K562 (cell line): Measurements from ENCODE around the gene PAQR8. TPM values are rescaled to one million over a fixed set of nuclear protein-coding genes. Genes with fewer than 3 reads are reported as not detected.

Experiments used
- BACH1 ChIP-seq: fragments of 200-800 bp; sonication (Bioruptor generic); IDR thresholded peaks from 2 replicates; pipeline ENCODE4 v1.6.1; 2016; ENCODE audit warnings: missing genetic modification characterization, missing compliant biosample characterization
- BHLHE40 ChIP-seq: IDR thresholded peaks from 2 replicates; pipeline ENCODE4 v1.6.1; 2011; ENCODE audit warnings: low read length, improper control_type of control experiment
- CTCF ChIP-seq, 3 experiments: IDR thresholded peaks in 2 of 3; conservative IDR thresholded peaks in 1 of 3; 2 replicates each; pipeline ENCODE4 v1.5.1; 2011 to 2012; ENCODE audit warnings: low read length in 3 of 3, mild to moderate bottlenecking in 3 of 3, control low read depth in 2 of 3, improper control_type of control experiment in 1 of 3, inconsistent platforms in 1 of 3, low read depth in 1 of 3, mixed read lengths in 1 of 3, moderate library complexity in 1 of 3; ENCODE audit not compliant: insufficient read depth in 2 of 3
- E2F1 ChIP-seq: sonication (generic); formaldehyde crosslinking; IDR thresholded peaks from 2 replicates; pipeline ENCODE4 v1.8.1; 2023; ENCODE audit warnings: mild to moderate bottlenecking, missing genetic modification reagents, moderate library complexity
- ELF4 ChIP-seq: fragments of 450-650 bp; formaldehyde crosslinking; IDR thresholded peaks from 2 replicates; pipeline ENCODE4 v1.4.0; 2022; ENCODE audit warnings: missing genetic modification characterization
- HDAC3 ChIP-seq: fragments of 450-650 bp; IDR thresholded peaks from 2 replicates; pipeline ENCODE4 v1.6.1; 2018; ENCODE audit warnings: borderline replicate concordance, mild to moderate bottlenecking, moderate library complexity; ENCODE audit not compliant: partially characterized antibody
- HNRNPK ChIP-seq: fragments of 200-400 bp; formaldehyde crosslinking; IDR thresholded peaks from one replicate; pipeline ENCODE4 v1.6.1; 2018; ENCODE audit warnings: mild to moderate bottlenecking, low read depth, low read length; ENCODE audit not compliant: poor library complexity, severe bottlenecking
- KAT7 ChIP-seq: sonication (generic); formaldehyde crosslinking; IDR thresholded peaks from 2 replicates; pipeline ENCODE4 v1.8.0; 2022; ENCODE audit warnings: missing genetic modification reagents, mild to moderate bottlenecking, borderline replicate concordance
- MTF1 ChIP-seq: fragments of 250-450 bp; sonication (Bioruptor Pico); IDR thresholded peaks from 2 replicates; pipeline ENCODE4 v1.9.0; 2021; ENCODE audit warnings: moderate library complexity, mild to moderate bottlenecking, inconsistent platforms, borderline replicate concordance
- NR2C1 ChIP-seq, 2 experiments: fragments of 450-650 bp; IDR thresholded peaks; 2 replicates each; pipeline ENCODE4 v1.6.1; 2017; ENCODE audit warnings: mild to moderate bottlenecking in 2 of 2, antibody characterized with exemption in 1 of 2, inconsistent platforms in 1 of 2, missing compliant biosample characterization in 1 of 2, missing genetic modification characterization in 1 of 2
- SIN3A ChIP-seq, 2 experiments: fragments of 150-350 bp in 1 of 2; IDR thresholded peaks; 2 replicates each; pipeline ENCODE4 v1.6.1; 2011 to 2016; ENCODE audit warnings: borderline replicate concordance in 2 of 2, low read depth in 2 of 2, low read length in 2 of 2, mild to moderate bottlenecking in 2 of 2, moderate library complexity in 2 of 2; ENCODE audit not compliant: control insufficient read depth in 1 of 2
- SOX6 ChIP-seq: fragments of 450-650 bp; IDR thresholded peaks from 2 replicates; pipeline ENCODE4 v1.6.1; 2014; ENCODE audit warnings: mild to moderate bottlenecking
- SRSF1 ChIP-seq: fragments of 200-400 bp; formaldehyde crosslinking; IDR thresholded peaks from 2 replicates; pipeline ENCODE4 v1.6.1; 2017; ENCODE audit warnings: mild to moderate bottlenecking, low read depth, low read length, moderate library complexity
- TCF3 ChIP-seq: sonication (generic); formaldehyde crosslinking; IDR thresholded peaks from 2 replicates; pipeline ENCODE4 v1.4.0; 2020; ENCODE audit warnings: mild to moderate bottlenecking, missing genetic modification reagents
- TEAD4 ChIP-seq, 2 experiments: sonication (generic) in 1 of 2; formaldehyde crosslinking in 1 of 2; IDR thresholded peaks; 2 replicates each; pipeline versions ENCODE4 v1.6.1 to v1.8.0; 2012 to 2022; ENCODE audit warnings: borderline replicate concordance in 1 of 2, inconsistent platforms in 1 of 2, low read length in 1 of 2, mild to moderate bottlenecking in 1 of 2, missing genetic modification reagents in 1 of 2
- ZEB2 ChIP-seq: fragments of 450-650 bp; IDR thresholded peaks from 2 replicates; pipeline ENCODE4 v1.6.1; 2016
- ZNF121 ChIP-seq: sonication (generic); formaldehyde crosslinking; conservative IDR thresholded peaks from 2 replicates; pipeline ENCODE4 v1.8.0; 2022; ENCODE audit warnings: missing genetic modification reagents
- ZNF347 ChIP-seq: fragments of 450-650 bp; formaldehyde crosslinking; IDR thresholded peaks from 2 replicates; pipeline ENCODE4 v1.4.0; 2020; ENCODE audit warnings: low read depth, mild to moderate bottlenecking, moderate library complexity
- ZNF512 ChIP-seq: IDR thresholded peaks from 2 replicates; pipeline ENCODE4 v1.6.1; 2016; ENCODE audit warnings: missing genetic modification characterization, missing compliant biosample characterization
- polyA plus RNA-seq, 8 experiments: library from polyadenylated mRNA; depleted of rRNA in 4 of 8; stranded (reverse) in 5 of 8; unstranded in 3 of 8; fragments of >200 nt; fragmentation: Nextera tagmentation in 2 of 8; fragmentation: Illumina TruSeq in 1 of 8; extraction: Ambion mirVana in 2 of 8; extraction: Trizol in 1 of 8; gene quantifications; 2 replicates each; pipeline versions ENCODE4 v1.2.1 to v1.2.3, GENCODE V29; 2011 to 2014; ENCODE audit warnings: inconsistent platforms in 1 of 8, missing spikeins in 1 of 8
- total RNA-seq, 7 experiments: library from RNA; depleted of rRNA in 6 of 7; stranded (reverse); fragments of >200 nt in 6 of 7; fragmentation: Illumina TruSeq in 2 of 7; extraction: Trizol in 2 of 7; gene quantifications; 2 replicates each; pipeline versions ENCODE4 v1.2.1 to v1.2.3, GENCODE V29; 2011 to 2021; ENCODE audit warnings: low replicate concordance in 1 of 7
- TF ChIP-seq, protein P1 (sequence below): fragments of 200-800 bp; sonication (Bioruptor generic); IDR thresholded peaks from 2 replicates; pipeline ENCODE4 v1.6.1; 2017; ENCODE audit warnings: missing genetic modification characterization, missing compliant biosample characterization
- TF ChIP-seq, protein P2 (sequence below): fragments of 250-450 bp; sonication (Bioruptor Pico); IDR thresholded peaks from 2 replicates; pipeline ENCODE4 v1.6.1; 2021; ENCODE audit warnings: mild to moderate bottlenecking

PAQR8 gene
- total and polyA plus RNA-seq, 9 of the 15 experiments (the other 6 are each of a cell fraction or from before 2014, with no cell fraction given): 1.4 to 10.2 (median 3.5) TPM

- TF ChIP-seq ELF4 (CRISPR knock-in tag) (no peak), ZNF512 (tag) (no peak), HNRNPK (no peak), E2F1 (CRISPR knock-in tag) (no peak), ZNF121 (CRISPR knock-in tag) (no peak), HDAC3 (no peak), CTCF (IDR thresholded peaks at IDR 0.05 in 2 of 3, conservative IDR thresholded peaks at IDR 0.05 in 1 of 3; ENCODE audit: insufficient read depth in 2 of 3, low read depth in 1 of 3, low read length in 3 of 3) (peak; percentile 78 to 94 (median 78)), ZEB2 (0 out of 2 replicates have a peak, but pooled peaks have one; percentile 0), TEAD4 (IDR thresholded peaks at IDR 0.05; ENCODE audit: low read length) (peak; percentile 55; the same call in 1 of the 2 replicates), TEAD4 (CRISPR knock-in tag; IDR thresholded peaks at IDR 0.05; ENCODE audit: borderline replicate concordance) (no peak), ZNF347 (no peak), BACH1 (tag) (no peak), BHLHE40 (peak; percentile 72), NR2C1 (IDR thresholded peaks at IDR 0.05) (no peak), NR2C1 (tag; IDR thresholded peaks at IDR 0.05) (no peak), SIN3A (IDR thresholded peaks at IDR 0.05; ENCODE audit: borderline replicate concordance in 2 of 2, control insufficient read depth in 1 of 2, low read depth in 2 of 2, low read length in 2 of 2) (no peak), KAT7 (CRISPR knock-in tag) (no peak), SRSF1 (no peak), SOX6 (peak; percentile 44; the same call in 1 of the 2 replicates), TCF3 (CRISPR knock-in tag) (no peak), MTF1 (CRISPR knock-in tag) (no peak)
- TF ChIP-seq, protein P1, sequence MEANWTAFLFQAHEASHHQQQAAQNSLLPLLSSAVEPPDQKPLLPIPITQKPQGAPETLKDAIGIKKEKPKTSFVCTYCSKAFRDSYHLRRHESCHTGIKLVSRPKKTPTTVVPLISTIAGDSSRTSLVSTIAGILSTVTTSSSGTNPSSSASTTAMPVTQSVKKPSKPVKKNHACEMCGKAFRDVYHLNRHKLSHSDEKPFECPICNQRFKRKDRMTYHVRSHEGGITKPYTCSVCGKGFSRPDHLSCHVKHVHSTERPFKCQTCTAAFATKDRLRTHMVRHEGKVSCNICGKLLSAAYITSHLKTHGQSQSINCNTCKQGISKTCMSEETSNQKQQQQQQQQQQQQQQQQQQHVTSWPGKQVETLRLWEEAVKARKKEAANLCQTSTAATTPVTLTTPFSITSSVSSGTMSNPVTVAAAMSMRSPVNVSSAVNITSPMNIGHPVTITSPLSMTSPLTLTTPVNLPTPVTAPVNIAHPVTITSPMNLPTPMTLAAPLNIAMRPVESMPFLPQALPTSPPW: no peak
- TF ChIP-seq, protein P2, sequence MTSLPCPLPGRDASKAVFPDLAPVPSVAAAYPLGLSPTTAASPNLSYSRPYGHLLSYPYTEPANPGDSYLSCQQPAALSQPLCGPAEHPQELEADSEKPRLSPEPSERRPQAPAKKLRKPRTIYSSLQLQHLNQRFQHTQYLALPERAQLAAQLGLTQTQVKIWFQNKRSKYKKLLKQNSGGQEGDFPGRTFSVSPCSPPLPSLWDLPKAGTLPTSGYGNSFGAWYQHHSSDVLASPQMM: no peak
Observed at GRCh38 chr6:52416629-52417151, 54.7 kb downstream of the PAQR8 start (continued).
